ENCODE results near the gene NEIL1. TPM values are rescaled to one million over a fixed set of nuclear protein-coding genes. Genes with fewer than 3 reads are reported as not detected.

Gene NEIL1
- polyA plus RNA-seq, 2 of the 4 experiments (the other 2 are of a cell fraction): 3.2 to 6.8 TPM

GRCh38 chr15:75353604-75354003 lies 6.8 kb downstream of the NEIL1 start:
- POLR2A ChIA-PET: interaction anchor here (0.9 to 2.7 kb wide), 2 partner anchors 15 to 17 kb away, joined by 3 to 12 read pairs; partner anchors contain the start of gene MAN2C1
- CTCF ChIA-PET: interaction anchor here (1.1 to 5.8 kb wide), 5 partner anchors 9 to 332 kb away, joined by 4 to 72 read pairs (median 4); partner anchors contain the start of gene MAN2C1
- ATAC-seq (no peak; a peak in 1 of 6 replicates), FAIRE-seq (no peak), DNase-seq (ENCODE audit: low read depth in 1 of 2, low spot score in 1 of 2) (no peak)
- H3K9me3 ChIP-seq: no peaks in the 10 kb centered on the region
- TF ChIP-seq POLR2A (IDR thresholded peaks at IDR 0.05; ENCODE audit: low read length): no peak
- no peak for TF ChIP-seq ZFP36 (IDR thresholded peaks at IDR 0.05; ENCODE audit: borderline replicate concordance, partially characterized antibody)
- no peak for TF ChIP-seq ZC3H11A (IDR thresholded peaks at IDR 0.05)
- TF ChIP-seq EHF (CRISPR knock-in tag; IDR thresholded peaks at IDR 0.05): no peak
- no peak for TF ChIP-seq PHF8 (IDR thresholded peaks at IDR 0.05; ENCODE audit: borderline replicate concordance, low read depth)
- no peak for TF ChIP-seq CBX8 (IDR thresholded peaks at IDR 0.05)
- no peak for TF ChIP-seq HOXA7 (CRISPR knock-in tag; IDR thresholded peaks at IDR 0.05)
- peaks cover under 1% of the 10 kb centered on the region; the same call in 1 of the 3 replicates for H3K4me1 ChIP-seq
- no peak overlapping the region for H3K27ac ChIP-seq
- H3K4me3 ChIP-seq: no peak overlapping the region
- 93% methylated on average over 7 of the region's 7 CpGs for WGBS (ENCODE audit: missing lambda C conversion rate)
- no peak overlapping the region for H3K4me2 ChIP-seq

GRCh38 chr15:75354454-75354853 lies 7.6 kb downstream of the NEIL1 start:
- ChIA-PET CTCF (interaction anchor here (1.5 to 5.8 kb wide), 3 partner anchors 10 to 332 kb away, joined by 4 to 72 read pairs (median 4); partner anchors contain the start of gene MAN2C1), POLR2A (interaction anchor here (0.9 to 2.7 kb wide), 2 partner anchors 14 to 16 kb away, joined by 3 to 12 read pairs; partner anchors contain the start of gene MAN2C1)
- TF ChIP-seq FOSL2 (IDR thresholded peaks at IDR 0.05): no peak
- TF ChIP-seq FOSL2 (CRISPR knock-in tag; IDR thresholded peaks at IDR 0.05): no peak
- no peak for TF ChIP-seq CHD2 (IDR thresholded peaks at IDR 0.05; ENCODE audit: low read length, partially characterized antibody)
- TF ChIP-seq ZNF302 (CRISPR knock-in tag; IDR thresholded peaks at IDR 0.05): no peak
- no peak for TF ChIP-seq NFE2L2 (conservative IDR thresholded peaks at IDR 0.05; ENCODE audit: low read length)
- TF ChIP-seq RAD21 (conservative IDR thresholded peaks at IDR 0.05 in 1 of 2, IDR thresholded peaks at IDR 0.05 in 1 of 2): no peak
- no peak for TF ChIP-seq CBX8 (IDR thresholded peaks at IDR 0.05)
- no peak for TF ChIP-seq CEBPB (IDR thresholded peaks at IDR 0.05)
- Histone ChIP-seq H3K4me1 (no peaks in the 10 kb centered on the region), H3K4me3 (no peak overlapping the region), H3K4me2 (no peak overlapping the region), H3K27ac (no peak overlapping the region), H3K9me3 (no peaks in the 10 kb centered on the region)
- FAIRE-seq (no peak), ATAC-seq (peak in 1 of 2 experiments; percentile 3; a peak in 2 of 6 replicates), DNase-seq (ENCODE audit: low read depth in 1 of 2, low spot score in 1 of 2) (no peak)
- WGBS (ENCODE audit: missing lambda C conversion rate): 85% methylated on average over 7 of the region's 7 CpGs

DNA sequence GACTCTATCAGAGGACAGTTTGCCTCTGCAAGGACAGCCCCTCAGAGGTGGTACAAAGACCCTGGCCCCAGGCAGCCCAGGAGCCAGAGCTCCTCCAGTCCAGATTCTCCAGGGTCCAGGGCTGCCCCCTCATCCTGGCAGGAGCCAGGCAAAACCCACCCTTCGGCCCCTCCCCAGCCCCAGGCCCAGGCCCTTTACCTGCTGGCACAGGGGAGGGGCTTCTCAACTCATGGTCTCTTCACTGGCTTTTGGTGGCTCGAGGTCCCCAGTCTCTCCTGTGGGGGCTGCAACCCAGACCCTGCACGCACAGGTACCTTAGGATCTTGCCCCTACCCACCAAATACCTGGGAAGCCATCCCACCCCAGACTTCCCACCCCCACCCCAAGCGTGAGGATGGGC lies 8.5 kb downstream of the NEIL1 start:
- FAIRE-seq (no peak), DNase-seq (ENCODE audit: low read depth in 1 of 2, low spot score in 1 of 2) (no peak), ATAC-seq (no peak)
- no peak overlapping the region for H3K4me2 ChIP-seq
- CTCF ChIA-PET: interaction anchor here (0.5 to 5.8 kb wide), 4 partner anchors 11 to 277 kb away, joined by 3 to 72 read pairs (median 4); partner anchors contain the start of gene MAN2C1
- H3K9me3 ChIP-seq: no peaks in the 10 kb centered on the region
- POLR2A ChIA-PET: interaction anchor here (2.7 kb wide), 1 partner anchor 13 kb away, joined by 12 read pairs; the partner anchor contains the start of gene MAN2C1
- TF ChIP-seq CBX8 (IDR thresholded peaks at IDR 0.05): no peak
- TF ChIP-seq, protein P1, sequence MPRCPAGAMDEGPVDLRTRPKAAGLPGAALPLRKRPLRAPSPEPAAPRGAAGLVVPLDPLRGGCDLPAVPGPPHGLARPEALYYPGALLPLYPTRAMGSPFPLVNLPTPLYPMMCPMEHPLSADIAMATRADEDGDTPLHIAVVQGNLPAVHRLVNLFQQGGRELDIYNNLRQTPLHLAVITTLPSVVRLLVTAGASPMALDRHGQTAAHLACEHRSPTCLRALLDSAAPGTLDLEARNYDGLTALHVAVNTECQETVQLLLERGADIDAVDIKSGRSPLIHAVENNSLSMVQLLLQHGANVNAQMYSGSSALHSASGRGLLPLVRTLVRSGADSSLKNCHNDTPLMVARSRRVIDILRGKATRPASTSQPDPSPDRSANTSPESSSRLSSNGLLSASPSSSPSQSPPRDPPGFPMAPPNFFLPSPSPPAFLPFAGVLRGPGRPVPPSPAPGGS (IDR thresholded peaks at IDR 0.05): no peak
- no peak for TF ChIP-seq FOXS1 (CRISPR knock-in tag; IDR thresholded peaks at IDR 0.05)
- TF ChIP-seq EHMT2 (IDR thresholded peaks at IDR 0.05; ENCODE audit: low read depth): no peak
- no peak for TF ChIP-seq TP53 (CRISPR knock-in tag; IDR thresholded peaks at IDR 0.05)
- TF ChIP-seq, protein P2, sequence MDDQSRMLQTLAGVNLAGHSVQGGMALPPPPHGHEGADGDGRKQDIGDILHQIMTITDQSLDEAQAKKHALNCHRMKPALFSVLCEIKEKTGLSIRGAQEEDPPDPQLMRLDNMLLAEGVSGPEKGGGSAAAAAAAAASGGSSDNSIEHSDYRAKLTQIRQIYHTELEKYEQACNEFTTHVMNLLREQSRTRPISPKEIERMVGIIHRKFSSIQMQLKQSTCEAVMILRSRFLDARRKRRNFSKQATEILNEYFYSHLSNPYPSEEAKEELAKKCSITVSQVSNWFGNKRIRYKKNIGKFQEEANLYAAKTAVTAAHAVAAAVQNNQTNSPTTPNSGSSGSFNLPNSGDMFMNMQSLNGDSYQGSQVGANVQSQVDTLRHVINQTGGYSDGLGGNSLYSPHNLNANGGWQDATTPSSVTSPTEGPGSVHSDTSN (IDR thresholded peaks at IDR 0.05): no peak
- TF ChIP-seq SMC3 (IDR thresholded peaks at IDR 0.05): no peak
- TF ChIP-seq, protein P3, sequence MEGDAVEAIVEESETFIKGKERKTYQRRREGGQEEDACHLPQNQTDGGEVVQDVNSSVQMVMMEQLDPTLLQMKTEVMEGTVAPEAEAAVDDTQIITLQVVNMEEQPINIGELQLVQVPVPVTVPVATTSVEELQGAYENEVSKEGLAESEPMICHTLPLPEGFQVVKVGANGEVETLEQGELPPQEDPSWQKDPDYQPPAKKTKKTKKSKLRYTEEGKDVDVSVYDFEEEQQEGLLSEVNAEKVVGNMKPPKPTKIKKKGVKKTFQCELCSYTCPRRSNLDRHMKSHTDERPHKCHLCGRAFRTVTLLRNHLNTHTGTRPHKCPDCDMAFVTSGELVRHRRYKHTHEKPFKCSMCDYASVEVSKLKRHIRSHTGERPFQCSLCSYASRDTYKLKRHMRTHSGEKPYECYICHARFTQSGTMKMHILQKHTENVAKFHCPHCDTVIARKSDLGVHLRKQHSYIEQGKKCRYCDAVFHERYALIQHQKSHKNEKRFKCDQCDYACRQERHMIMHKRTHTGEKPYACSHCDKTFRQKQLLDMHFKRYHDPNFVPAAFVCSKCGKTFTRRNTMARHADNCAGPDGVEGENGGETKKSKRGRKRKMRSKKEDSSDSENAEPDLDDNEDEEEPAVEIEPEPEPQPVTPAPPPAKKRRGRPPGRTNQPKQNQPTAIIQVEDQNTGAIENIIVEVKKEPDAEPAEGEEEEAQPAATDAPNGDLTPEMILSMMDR (IDR thresholded peaks at IDR 0.05): no peak
- no peak for TF ChIP-seq PHF8 (IDR thresholded peaks at IDR 0.05; ENCODE audit: borderline replicate concordance, low read depth)
- TF ChIP-seq, protein P4, sequence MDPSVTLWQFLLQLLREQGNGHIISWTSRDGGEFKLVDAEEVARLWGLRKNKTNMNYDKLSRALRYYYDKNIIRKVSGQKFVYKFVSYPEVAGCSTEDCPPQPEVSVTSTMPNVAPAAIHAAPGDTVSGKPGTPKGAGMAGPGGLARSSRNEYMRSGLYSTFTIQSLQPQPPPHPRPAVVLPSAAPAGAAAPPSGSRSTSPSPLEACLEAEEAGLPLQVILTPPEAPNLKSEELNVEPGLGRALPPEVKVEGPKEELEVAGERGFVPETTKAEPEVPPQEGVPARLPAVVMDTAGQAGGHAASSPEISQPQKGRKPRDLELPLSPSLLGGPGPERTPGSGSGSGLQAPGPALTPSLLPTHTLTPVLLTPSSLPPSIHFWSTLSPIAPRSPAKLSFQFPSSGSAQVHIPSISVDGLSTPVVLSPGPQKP (IDR thresholded peaks at IDR 0.05; ENCODE audit: low read depth, low read length): no peak
- no peak for TF ChIP-seq KDM5A (IDR thresholded peaks at IDR 0.05)
- TF ChIP-seq POLR2AphosphoS2 (conservative IDR thresholded peaks at IDR 0.05; ENCODE audit: low read length): no peak
- no peak for TF ChIP-seq ZSCAN20 (CRISPR knock-in tag; IDR thresholded peaks at IDR 0.05)
- no peak for TF ChIP-seq NPAS2 (CRISPR knock-in tag; IDR thresholded peaks at IDR 0.05; ENCODE audit: borderline replicate concordance)
- no peaks in the 10 kb centered on the region for H3K4me1 ChIP-seq
- 100% methylated on average over 2 of the region's 4 CpGs for WGBS (ENCODE audit: missing lambda C conversion rate)
- H3K4me3 ChIP-seq: no peak overlapping the region
- no peak overlapping the region for H3K27ac ChIP-seq

Data from A549 (cell line).